Natural killer cell (primary cell): ENCODE measurements around the gene TMEM98. TPM values are rescaled to one million over a fixed set of nuclear protein-coding genes. Genes with fewer than 3 reads are reported as not detected.

Experiments used
- ATAC-seq, 3 donors: fragments of 150-1000 bp in 2 of 3; fragments of 200-7000 bp in 1 of 3; cut with Tn5 transposase; 1 replicate in 1 of 3; 2 replicates in 2 of 3; pipeline ENCODE4 v1.10.0; 2021; ENCODE audit warnings: mild to moderate bottlenecking in 2 of 3, moderate library complexity in 2 of 3
- DNase-seq, 2 donors: peaks; one replicate each; pipeline versions ENCODE4 v3.0.0 to v3.0.0-alpha.2; 2013 to 2021; ENCODE audit warnings: mixed read lengths in 1 of 2
- H3K27ac ChIP-seq: one replicate; pipeline ENCODE4 v1.5.1; 2013; ENCODE audit warnings: mild to moderate bottlenecking, low read length
- H3K27me3 ChIP-seq: one replicate; pipeline ENCODE4 v1.6.1; 2013; ENCODE audit warnings: low read length; ENCODE audit not compliant: control insufficient read depth, insufficient read depth
- H3K36me3 ChIP-seq: one replicate; pipeline ENCODE4 v1.6.1; 2013; ENCODE audit warnings: low read length; ENCODE audit not compliant: control insufficient read depth, insufficient read depth
- H3K4me1 ChIP-seq: one replicate; pipeline ENCODE4 v1.6.1; 2013; ENCODE audit warnings: low read length; ENCODE audit not compliant: control insufficient read depth, insufficient read depth
- H3K4me3 ChIP-seq: one replicate; pipeline ENCODE4 v1.5.1; 2013; ENCODE audit warnings: low read length
- H3K9me3 ChIP-seq: one replicate; pipeline ENCODE4 v1.6.1; 2013; ENCODE audit warnings: low read length; ENCODE audit not compliant: control insufficient read depth, insufficient read depth
- H3K27ac Mint-ChIP-seq, 2 donors: one replicate each; pipeline ENCODE4 v1.8.0; 2022; ENCODE audit warnings: mild to moderate bottlenecking in 2 of 2, mixed read lengths in 2 of 2, moderate library complexity in 1 of 2
- H3K27me3 Mint-ChIP-seq, 2 donors: one replicate each; pipeline ENCODE4 v1.8.0; 2022; ENCODE audit warnings: low read depth in 2 of 2, mixed read lengths in 2 of 2
- H3K36me3 Mint-ChIP-seq: one replicate; pipeline ENCODE4 v1.8.0; 2022; ENCODE audit warnings: mixed read lengths
- H3K4me1 Mint-ChIP-seq, 2 donors: one replicate each; pipeline ENCODE4 v1.8.0; 2022; ENCODE audit warnings: mixed read lengths in 2 of 2
- H3K4me3 Mint-ChIP-seq: one replicate; pipeline ENCODE4 v1.8.0; 2022; ENCODE audit warnings: mild to moderate bottlenecking, moderate library complexity, mixed read lengths
- H3K9me3 Mint-ChIP-seq, 2 donors: one replicate each; pipeline ENCODE4 v1.8.0; 2022; ENCODE audit warnings: mixed read lengths in 2 of 2
- WGBS: methylation state at CpG from one replicate; pipeline ENCODE4 v1.1.7; 2013; ENCODE audit warnings: missing lambda C conversion rate; ENCODE audit not compliant: insufficient coverage; 5-methylcytosine and 5-hydroxymethylcytosine counted together
- intact Hi-C: fragments of 100-400 bp; cut with micrococcal nuclease; formaldehyde crosslinking; loops from one replicate; pipeline ENCODE4 v1.14.2; 2022
- total RNA-seq, 4 donors: library from RNA; stranded (reverse); fragments of 120-200 nt in 1 of 4; gene quantifications; one replicate each; pipeline versions ENCODE4 v1.2.3 to v1.2.4, GENCODE V29; 2013 to 2022
- TF ChIP-seq, protein P1 (sequence below): fragments of 200-600 bp; IDR thresholded peaks from one replicate; pipeline ENCODE4 v1.8.0; 2022; ENCODE audit warnings: antibody characterized with exemption

TMEM98 gene
- total RNA-seq, 3 donors from 2014 or later (not counting 1 experiment from before 2014, with no cell fraction given), result not detected

DNA sequence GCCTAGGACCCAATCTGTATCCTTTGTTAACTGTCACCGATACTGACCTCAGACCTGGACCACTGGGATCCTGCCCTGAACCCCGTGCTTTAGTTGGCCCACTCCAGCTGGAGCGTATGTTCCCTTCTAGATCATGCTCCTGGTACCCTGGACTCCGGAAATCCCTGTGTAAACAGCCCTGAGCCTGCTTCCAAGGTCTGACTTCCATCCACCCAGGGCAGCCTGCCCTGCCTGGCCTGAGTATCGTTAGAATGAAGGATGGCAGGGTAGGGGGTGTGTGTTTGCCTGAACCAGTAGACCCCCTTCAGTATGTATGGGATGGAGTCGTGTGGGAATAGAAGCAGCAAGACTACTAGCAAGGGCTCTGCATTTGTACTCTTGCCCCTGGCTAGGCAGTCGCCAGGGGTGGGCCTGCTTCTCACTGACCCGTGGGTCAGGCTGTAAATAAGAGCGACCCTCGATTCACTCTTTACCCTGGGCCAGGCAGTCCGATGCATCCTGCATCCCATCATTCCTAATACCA is 691 bp upstream of the TMEM98 start:
- ATAC-seq, result no peak
- no peaks in the 10 kb centered on the region for H3K9me3 Mint-ChIP-seq

DNA sequence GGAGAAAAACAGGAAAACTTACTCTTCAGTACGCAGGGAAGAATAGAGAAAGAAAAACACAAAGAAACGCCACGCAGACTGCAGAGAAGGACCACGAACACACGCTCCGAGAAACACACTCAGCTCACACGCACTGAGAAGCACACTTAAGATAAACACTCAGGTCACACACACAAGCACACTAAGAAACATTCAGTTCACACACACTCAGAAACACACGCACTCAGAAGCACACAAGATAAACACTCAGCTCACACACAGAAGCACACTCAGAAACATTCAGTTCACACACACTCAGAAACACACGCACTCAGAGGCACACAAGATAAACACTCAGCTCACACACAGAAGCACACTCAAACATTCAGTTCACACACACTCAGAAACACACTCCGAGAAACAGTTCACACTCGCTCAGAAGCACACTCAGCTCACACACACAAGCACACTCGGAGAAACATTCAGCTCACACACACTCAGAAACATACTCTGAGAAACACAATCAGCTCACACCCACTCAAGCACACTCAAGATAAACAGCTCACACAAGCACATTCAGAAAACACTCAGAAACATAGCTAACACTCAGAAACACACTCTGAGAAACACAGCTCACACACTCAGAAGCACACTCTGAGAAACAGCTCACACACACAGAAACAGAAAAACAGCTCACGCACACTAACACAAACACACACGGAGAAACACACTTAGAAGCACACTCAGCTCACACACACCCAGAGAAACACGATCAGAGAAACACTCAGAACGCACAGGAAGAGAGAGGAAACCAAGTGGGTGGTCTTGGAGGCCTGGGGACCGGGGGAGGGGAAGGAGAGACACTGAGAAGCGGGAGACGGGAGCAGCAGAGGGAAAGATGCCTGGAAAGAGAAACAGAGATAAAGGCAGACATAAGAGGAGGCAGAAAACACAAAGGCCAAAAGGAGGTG is 908 bp downstream of the TMEM98 start:
- Mint-ChIP-seq H3K27me3 (peaks cover 12 to 34% of the 10 kb centered on the region in 2 donors), H3K4me1 (no peaks in the 10 kb centered on the region), H3K4me3 (peak overlapping the region; percentile 41), H3K36me3 (no peaks in the 10 kb centered on the region), H3K9me3 (no peaks in the 10 kb centered on the region), H3K27ac (no peak overlapping the region)
- Histone ChIP-seq H3K27ac (no peak overlapping the region), H3K27me3 (peaks cover 20% of the 10 kb centered on the region), H3K4me3 (no peak overlapping the region), H3K36me3 (no peaks in the 10 kb centered on the region), H3K4me1 (no peaks in the 10 kb centered on the region), H3K9me3 (no peaks in the 10 kb centered on the region)
- DNase-seq (no peak), ATAC-seq (no peak)
- 41% methylated on average over 18 of the region's 19 CpGs for WGBS
- intact Hi-C loops, result no loop called here
- TF ChIP-seq, protein P1, sequence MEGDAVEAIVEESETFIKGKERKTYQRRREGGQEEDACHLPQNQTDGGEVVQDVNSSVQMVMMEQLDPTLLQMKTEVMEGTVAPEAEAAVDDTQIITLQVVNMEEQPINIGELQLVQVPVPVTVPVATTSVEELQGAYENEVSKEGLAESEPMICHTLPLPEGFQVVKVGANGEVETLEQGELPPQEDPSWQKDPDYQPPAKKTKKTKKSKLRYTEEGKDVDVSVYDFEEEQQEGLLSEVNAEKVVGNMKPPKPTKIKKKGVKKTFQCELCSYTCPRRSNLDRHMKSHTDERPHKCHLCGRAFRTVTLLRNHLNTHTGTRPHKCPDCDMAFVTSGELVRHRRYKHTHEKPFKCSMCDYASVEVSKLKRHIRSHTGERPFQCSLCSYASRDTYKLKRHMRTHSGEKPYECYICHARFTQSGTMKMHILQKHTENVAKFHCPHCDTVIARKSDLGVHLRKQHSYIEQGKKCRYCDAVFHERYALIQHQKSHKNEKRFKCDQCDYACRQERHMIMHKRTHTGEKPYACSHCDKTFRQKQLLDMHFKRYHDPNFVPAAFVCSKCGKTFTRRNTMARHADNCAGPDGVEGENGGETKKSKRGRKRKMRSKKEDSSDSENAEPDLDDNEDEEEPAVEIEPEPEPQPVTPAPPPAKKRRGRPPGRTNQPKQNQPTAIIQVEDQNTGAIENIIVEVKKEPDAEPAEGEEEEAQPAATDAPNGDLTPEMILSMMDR, result no peak

More for the DNA sequence above, 691 bp upstream of the TMEM98 start:
- no peak overlapping the region for H3K27ac Mint-ChIP-seq
- no peaks in the 10 kb centered on the region for H3K36me3 Mint-ChIP-seq
- no peak overlapping the region for H3K4me3 Mint-ChIP-seq
- Histone ChIP-seq H3K4me3 (no peak overlapping the region), H3K27me3 (peaks cover 20% of the 10 kb centered on the region), H3K4me1 (no peaks in the 10 kb centered on the region), H3K9me3 (no peaks in the 10 kb centered on the region), H3K36me3 (no peaks in the 10 kb centered on the region), H3K27ac (no peak overlapping the region)
- H3K4me1 Mint-ChIP-seq, result no peaks in the 10 kb centered on the region
- intact Hi-C loops, result no loop called here
- 53% methylated on average over 11 of the region's 11 CpGs for WGBS
- DNase-seq, result no peak
- H3K27me3 Mint-ChIP-seq, result peaks cover 7 to 28% of the 10 kb centered on the region in 2 donors
- TF ChIP-seq, protein P1, result no peak

DNA sequence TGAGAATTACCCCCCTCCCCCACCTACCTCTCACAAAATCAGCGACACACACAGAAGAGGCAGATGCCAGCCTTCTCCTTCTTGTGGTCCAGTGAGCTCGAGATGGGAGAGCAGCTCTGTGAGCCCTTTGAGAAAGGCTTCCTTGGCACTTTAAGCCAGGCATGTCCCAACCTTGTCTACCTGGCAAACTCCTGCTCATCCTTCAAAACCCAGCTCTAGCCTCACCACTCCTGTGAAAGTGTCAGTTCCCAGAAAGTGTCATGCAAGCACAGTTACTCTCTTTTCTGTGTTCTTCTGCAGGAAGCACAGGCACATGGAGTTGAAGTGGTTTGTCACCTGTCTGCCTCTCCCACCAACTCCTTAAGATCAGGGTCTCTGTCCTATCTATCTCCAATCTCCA is 1.6 kb downstream of the TMEM98 start:
- intact Hi-C loops, result no loop called here
- H3K9me3 ChIP-seq, result no peaks in the 10 kb centered on the region
- no peak overlapping the region for H3K4me3 ChIP-seq
- H3K36me3 Mint-ChIP-seq, result no peaks in the 10 kb centered on the region
- no peak overlapping the region for H3K27ac ChIP-seq
- 94% methylated on average over 2 of the region's 2 CpGs for WGBS
- ATAC-seq (no peak), DNase-seq (no peak)
- no peaks in the 10 kb centered on the region for H3K4me1 ChIP-seq
- H3K27ac Mint-ChIP-seq, result no peak overlapping the region
- H3K27me3 Mint-ChIP-seq, result peaks cover 19 to 32% of the 10 kb centered on the region in 2 donors
- H3K4me1 Mint-ChIP-seq, result no peaks in the 10 kb centered on the region
- no peaks in the 10 kb centered on the region for H3K9me3 Mint-ChIP-seq
- TF ChIP-seq, protein P1, result no peak
- no peaks in the 10 kb centered on the region for H3K36me3 ChIP-seq
- no peak overlapping the region for H3K4me3 Mint-ChIP-seq
- H3K27me3 ChIP-seq, result peaks cover 20% of the 10 kb centered on the region
